Stimulated activated CD4-positive, alpha-beta T cell treated with anti-CD3 and anti-CD28 coated beads, Interleukin-15, amount 100 ng/mL, for 48 hours (primary cell): Measurements from ENCODE around the gene SLFN5.
"Not testable (repeated sequence)": the region's sequence is repeated elsewhere in the genome, so short reads cannot be mapped to it uniquely, and the experiment has no call there.

ENCODE experiments used
- DNase-seq, 2 donors: peaks; one replicate each; pipeline ENCODE4 v3.0.0-alpha.2; 2020; ENCODE audit warnings: low read depth in 2 of 2

Gene SLFN5

GRCh38 chr17:35291802-35292201, 48.9 kb downstream of the SLFN5 start:
- no peak for DNase-seq

GRCh38 chr17:35293151-35293847, 50.4 kb downstream of the SLFN5 start:
- no peak for DNase-seq

GRCh38 chr17:35294756-35295155, 51.9 kb downstream of the SLFN5 start:
- DNase-seq = no peak

GRCh38 chr17:35295686-35296085, 52.8 kb downstream of the SLFN5 start:
- no peak for DNase-seq

GRCh38 chr17:35297666-35298065, 54.8 kb downstream of the SLFN5 start:
- no peak for DNase-seq

- DNase-seq = no peak
Observed at GRCh38 chr17:35298639-35299038, 55.8 kb downstream of the SLFN5 start.

GRCh38 chr17:35299135-35299534, 56.3 kb downstream of the SLFN5 start:
- no peak for DNase-seq

- DNase-seq = not testable (repeated sequence)
Observed at GRCh38 chr17:35309345-35309744, 66.5 kb downstream of the SLFN5 start.

GRCh38 chr17:35312346-35312745, 69.5 kb downstream of the SLFN5 start:
- no peak for DNase-seq

- peak; percentile 56 to 69 for DNase-seq
Observed at GRCh38 chr17:35312790-35313711, 70.2 kb downstream of the SLFN5 start.

- no peak for DNase-seq
Observed at GRCh38 chr17:35313875-35314409, 71.1 kb downstream of the SLFN5 start.

- no peak for DNase-seq
Observed at GRCh38 chr17:35314415-35315216, 71.7 kb downstream of the SLFN5 start.

- DNase-seq = no peak
Observed at GRCh38 chr17:35315283-35315682, 72.4 kb downstream of the SLFN5 start.

- no peak for DNase-seq
Observed at GRCh38 chr17:35315971-35316370, 73.1 kb downstream of the SLFN5 start.

- DNase-seq = no peak
Observed at GRCh38 chr17:35322749-35323148, 79.9 kb downstream of the SLFN5 start.
